B cell (primary cell): ENCODE results near the gene STX18. TPM values are rescaled to one million over a fixed set of nuclear protein-coding genes. Genes with fewer than 3 reads are reported as not detected.

Experiments used
- ATAC-seq: fragments of 200-7000 bp; cut with Tn5 transposase; one replicate; pipeline ENCODE4 v1.10.0; 2021; ENCODE audit warnings: low read depth, mild to moderate bottlenecking, moderate number of reproducible peaks, moderate library complexity
- CTCF ChIA-PET: fragments of 350-600 bp; sonication (Branson Sonifier 250); formaldehyde crosslinking; loops from one replicate; lab custom pipeline; 2021; ENCODE audit warnings: antibody characterized with exemption, inconsistent platforms; lab: Charles Lee
- POLR2A ChIA-PET: fragments of 350-600 bp; sonication (Branson Sonifier 250); formaldehyde crosslinking; loops from one replicate; lab custom pipeline; 2021; ENCODE audit warnings: antibody characterized with exemption; lab: Charles Lee
- DNase-seq: peaks from one replicate; pipeline ENCODE4 v3.0.0; 2013
- H2AFZ ChIP-seq: 2 replicates; pipeline ENCODE4 v1.6.1; 2012; ENCODE audit warnings: mild to moderate bottlenecking, low read depth, low read length; ENCODE audit not compliant: insufficient read depth, poor library complexity, severe bottlenecking
- H3K27ac ChIP-seq, 2 donors: 1 replicate in 1 of 2; 2 replicates in 1 of 2; pipeline ENCODE4 v1.5.1; 2012 to 2013; ENCODE audit warnings: low read length in 2 of 2, mild to moderate bottlenecking in 2 of 2, moderate library complexity in 1 of 2
- H3K27me3 ChIP-seq, 4 experiments: fragments of 200-600 bp in 1 of 4; sonication (generic) in 1 of 4; replicated peaks in 1 of 4; 1 replicate in 2 of 4; 2 replicates in 2 of 4; pipeline versions ENCODE4 v1.6.1 to v1.7.0; 2013 to 2016; ENCODE audit warnings: low read length in 3 of 4, mild to moderate bottlenecking in 2 of 4, mixed read lengths in 1 of 4, moderate library complexity in 1 of 4; ENCODE audit not compliant: insufficient read depth in 4 of 4, control insufficient read depth in 3 of 4; ENCODE audit errors: control extremely low read depth in 1 of 4
- H3K36me3 ChIP-seq, 2 experiments: replicated peaks in 1 of 2; 1 replicate in 1 of 2; 2 replicates in 1 of 2; pipeline versions ENCODE4 v1.6.1 to v1.7.1; 2013; ENCODE audit warnings: low read length in 1 of 2; ENCODE audit not compliant: insufficient read depth in 2 of 2, control insufficient read depth in 1 of 2; ENCODE audit errors: control extremely low read depth in 1 of 2, extremely low read depth in 1 of 2
- H3K4me1 ChIP-seq, 2 donors: fragments of 200-600 bp in 1 of 2; sonication (generic) in 1 of 2; 1 replicate in 1 of 2; 2 replicates in 1 of 2; pipeline versions ENCODE4 v1.5.1 to v1.6.1; 2013 to 2017; ENCODE audit warnings: low read length in 2 of 2; ENCODE audit not compliant: control insufficient read depth in 2 of 2, insufficient read depth in 2 of 2
- H3K4me2 ChIP-seq: replicated peaks from 2 replicates; pipeline ENCODE3; 2012; ENCODE audit warnings: mild to moderate bottlenecking, low read depth, low read length; ENCODE audit not compliant: poor library complexity, severe bottlenecking
- H3K4me3 ChIP-seq, 5 experiments: fragments of 200-600 bp in 1 of 5; sonication (generic) in 1 of 5; 1 replicate in 3 of 5; 2 replicates in 2 of 5; pipeline versions ENCODE4 v1.5.1 to v1.7.0; 2011 to 2016; ENCODE audit warnings: low read length in 4 of 5, mild to moderate bottlenecking in 4 of 5, low read depth in 2 of 5, control low read depth in 1 of 5, moderate library complexity in 1 of 5; ENCODE audit not compliant: insufficient read depth in 1 of 5; ENCODE audit errors: control extremely low read depth in 1 of 5, extremely low read depth in 1 of 5
- H3K79me2 ChIP-seq: fragments of 200-600 bp; sonication (generic); one replicate; pipeline ENCODE4 v1.6.0; 2016; ENCODE audit warnings: low read length; ENCODE audit not compliant: control insufficient read depth, insufficient read depth
- H3K9ac ChIP-seq: fragments of 200-600 bp; sonication (generic); 2 replicates; pipeline ENCODE4 v1.6.1; 2017; ENCODE audit warnings: mild to moderate bottlenecking, low read length, moderate library complexity
- H3K9me3 ChIP-seq, 3 donors: one replicate each; pipeline versions ENCODE4 v1.6.1 to v1.7.1; 2013; ENCODE audit warnings: low read length in 2 of 3; ENCODE audit not compliant: control insufficient read depth in 2 of 3, insufficient read depth in 1 of 3; ENCODE audit errors: control extremely low read depth in 1 of 3
- H4K20me1 ChIP-seq: 2 replicates; pipeline ENCODE4 v1.6.0; 2012; ENCODE audit warnings: mild to moderate bottlenecking, low read length; ENCODE audit not compliant: insufficient read depth, control insufficient read depth, poor library complexity, severe bottlenecking
- H3K27ac Mint-ChIP-seq: one replicate; pipeline ENCODE4 v1.8.0; 2021; ENCODE audit warnings: mixed read lengths
- H3K27me3 Mint-ChIP-seq: one replicate; pipeline ENCODE4 v1.8.0; 2021; ENCODE audit warnings: mixed read lengths
- H3K4me1 Mint-ChIP-seq: one replicate; pipeline ENCODE4 v1.8.0; 2021; ENCODE audit warnings: mixed read lengths
- H3K4me3 Mint-ChIP-seq: one replicate; pipeline ENCODE4 v1.8.0; 2021; ENCODE audit warnings: mixed read lengths
- H3K9me3 Mint-ChIP-seq: one replicate; pipeline ENCODE4 v1.8.0; 2022; ENCODE audit warnings: mixed read lengths; ENCODE audit not compliant: insufficient read depth
- EZH2 ChIP-seq: IDR thresholded peaks from 2 replicates; pipeline ENCODE4 v1.6.1; 2012; ENCODE audit warnings: borderline replicate concordance, low read depth, mild to moderate bottlenecking, moderate library complexity, low read length; ENCODE audit not compliant: insufficient read depth, poor library complexity, severe bottlenecking
- WGBS: methylation state at CpG from one replicate; pipeline ENCODE4 v1.1.5; 2013; ENCODE audit warnings: missing lambda C conversion rate; ENCODE audit not compliant: insufficient coverage; 5-methylcytosine and 5-hydroxymethylcytosine counted together
- intact Hi-C: fragments of 100-400 bp; cut with micrococcal nuclease; formaldehyde crosslinking; loops from one replicate; pipeline ENCODE4 v1.10.0; 2022
- polyA plus RNA-seq: library from polyadenylated mRNA; depleted of rRNA; stranded (reverse); fragments of >200 nt; gene quantifications from 2 replicates; pipeline ENCODE4 v1.2.3, GENCODE V29; 2012
- total RNA-seq, 2 donors: library from RNA; stranded (reverse); fragments of 120-200 nt in 1 of 2; gene quantifications; 1 replicate in 1 of 2; 2 replicates in 1 of 2; pipeline versions ENCODE4 v1.2.3 to v1.2.4, GENCODE V29; 2013 to 2022
- TF ChIP-seq, protein P1 (sequence below): fragments of 200-600 bp; IDR thresholded peaks from one replicate; pipeline ENCODE4 v1.8.0; 2022; ENCODE audit warnings: antibody characterized with exemption, mild to moderate bottlenecking

Gene STX18
- total and polyA plus RNA-seq, 2 donors (not counting 1 experiment from before 2014, with no cell fraction given): 20.3 to 33.6 TPM

DNA sequence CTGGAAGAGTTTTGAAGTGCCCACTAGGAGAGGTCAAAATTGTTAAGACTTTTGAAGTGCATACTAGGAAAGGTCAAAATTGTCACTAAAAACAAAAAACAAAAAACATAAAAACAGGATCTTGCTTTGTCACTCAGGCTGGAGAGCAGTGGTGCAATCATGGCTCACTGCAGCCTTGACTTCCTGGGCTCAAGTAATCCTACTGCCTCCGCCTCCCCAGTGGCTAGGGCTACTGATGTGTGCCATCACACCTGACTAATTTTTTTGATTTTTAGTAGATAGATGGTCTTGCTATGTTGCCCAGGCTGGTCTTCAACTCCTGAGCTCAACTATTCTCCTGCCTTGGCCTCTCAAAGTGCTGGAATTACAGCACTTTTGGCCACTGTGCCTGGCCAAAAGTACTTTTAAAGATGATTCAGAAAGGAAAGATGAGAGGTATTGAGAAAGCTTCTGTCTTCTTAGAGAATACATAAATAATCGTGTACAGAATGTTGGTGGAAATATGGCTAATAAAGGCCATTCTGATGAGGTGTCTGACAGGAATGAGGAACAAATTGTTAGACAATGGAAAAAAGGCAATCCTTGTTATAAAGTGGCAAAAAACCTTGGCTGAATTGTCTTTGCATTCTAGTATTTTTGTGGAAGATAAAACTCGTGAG is 43.3 kb upstream of the STX18 start:
- no peaks in the 10 kb centered on the region for H3K79me2 ChIP-seq
- peaks cover 0 to 4% (median 2%) of the 10 kb centered on the region in 3 donors for H3K9me3 ChIP-seq
- H3K4me2 ChIP-seq: no peak overlapping the region
- no peak for TF ChIP-seq EZH2
- TF ChIP-seq, protein P1, sequence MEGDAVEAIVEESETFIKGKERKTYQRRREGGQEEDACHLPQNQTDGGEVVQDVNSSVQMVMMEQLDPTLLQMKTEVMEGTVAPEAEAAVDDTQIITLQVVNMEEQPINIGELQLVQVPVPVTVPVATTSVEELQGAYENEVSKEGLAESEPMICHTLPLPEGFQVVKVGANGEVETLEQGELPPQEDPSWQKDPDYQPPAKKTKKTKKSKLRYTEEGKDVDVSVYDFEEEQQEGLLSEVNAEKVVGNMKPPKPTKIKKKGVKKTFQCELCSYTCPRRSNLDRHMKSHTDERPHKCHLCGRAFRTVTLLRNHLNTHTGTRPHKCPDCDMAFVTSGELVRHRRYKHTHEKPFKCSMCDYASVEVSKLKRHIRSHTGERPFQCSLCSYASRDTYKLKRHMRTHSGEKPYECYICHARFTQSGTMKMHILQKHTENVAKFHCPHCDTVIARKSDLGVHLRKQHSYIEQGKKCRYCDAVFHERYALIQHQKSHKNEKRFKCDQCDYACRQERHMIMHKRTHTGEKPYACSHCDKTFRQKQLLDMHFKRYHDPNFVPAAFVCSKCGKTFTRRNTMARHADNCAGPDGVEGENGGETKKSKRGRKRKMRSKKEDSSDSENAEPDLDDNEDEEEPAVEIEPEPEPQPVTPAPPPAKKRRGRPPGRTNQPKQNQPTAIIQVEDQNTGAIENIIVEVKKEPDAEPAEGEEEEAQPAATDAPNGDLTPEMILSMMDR: no peak
- CTCF ChIA-PET: no interaction called here
- H3K27ac Mint-ChIP-seq: no peak overlapping the region
- 100% methylated on average over 2 of the region's 3 CpGs for WGBS
- H3K4me3 ChIP-seq: no peak overlapping the region
- ATAC-seq: no peak
- no peak overlapping the region for H2AFZ ChIP-seq
- no peaks in the 10 kb centered on the region for H3K9me3 Mint-ChIP-seq
- H3K4me1 ChIP-seq: no peaks in the 10 kb centered on the region
- H4K20me1 ChIP-seq: no peaks in the 10 kb centered on the region
- no peaks in the 10 kb centered on the region for H3K4me1 Mint-ChIP-seq
- H3K27me3 Mint-ChIP-seq: no peaks in the 10 kb centered on the region
- no peaks in the 10 kb centered on the region for H3K36me3 ChIP-seq
- no peak overlapping the region for H3K4me3 Mint-ChIP-seq
- H3K9ac ChIP-seq: no peak overlapping the region
- no peak overlapping the region for H3K27ac ChIP-seq
- intact Hi-C loops: no loop called here
- DNase-seq: no peak
- H3K27me3 ChIP-seq: no peaks in the 10 kb centered on the region
- POLR2A ChIA-PET: no interaction called here

GRCh38 chr4:4583606-4584005 is 41.8 kb upstream of the STX18 start:
- Histone ChIP-seq H3K4me2 (no peak overlapping the region), H3K4me3 (no peak overlapping the region), H3K27ac (no peak overlapping the region), H4K20me1 (no peaks in the 10 kb centered on the region), H3K27me3 (no peaks in the 10 kb centered on the region), H3K9me3 (peaks cover 0 to 4% (median 2%) of the 10 kb centered on the region in 3 donors), H3K9ac (no peak overlapping the region), H3K79me2 (no peaks in the 10 kb centered on the region), H2AFZ (no peak overlapping the region), H3K4me1 (no peaks in the 10 kb centered on the region), H3K36me3 (no peaks in the 10 kb centered on the region)
- Mint-ChIP-seq H3K4me3 (no peak overlapping the region), H3K27me3 (no peaks in the 10 kb centered on the region), H3K9me3 (no peaks in the 10 kb centered on the region), H3K27ac (no peak overlapping the region), H3K4me1 (no peaks in the 10 kb centered on the region)
- no peak for ATAC-seq
- 88% methylated on average over 1 of the region's 4 CpGs for WGBS
- no peak for DNase-seq
- TF ChIP-seq, protein P1: no peak
- TF ChIP-seq EZH2: no peak
- CTCF ChIA-PET: no interaction called here
- intact Hi-C loops: no loop called here
- POLR2A ChIA-PET: no interaction called here
